K562 (cell line): ENCODE data around the gene LBR. TPM values are rescaled to one million over a fixed set of nuclear protein-coding genes. Genes with fewer than 3 reads are reported as not detected.

Source experiments
- BRF1 ChIP-seq: IDR thresholded peaks from 3 replicates; pipeline ENCODE4 v1.6.1; 2011; ENCODE audit warnings: borderline replicate concordance, mild to moderate bottlenecking; ENCODE audit not compliant: insufficient read length; ENCODE audit errors: extremely low read depth
- CC2D1A ChIP-seq: fragments of 450-650 bp; IDR thresholded peaks from 2 replicates; pipeline ENCODE4 v1.6.1; 2017; ENCODE audit warnings: mild to moderate bottlenecking
- CHD2 ChIP-seq: IDR thresholded peaks from 2 replicates; pipeline ENCODE4 v1.6.1; 2011; ENCODE audit warnings: low read depth, low read length
- ESRRB ChIP-seq: fragments of 250-450 bp; sonication (Bioruptor Pico); IDR thresholded peaks from 2 replicates; pipeline ENCODE4 v1.5.0; 2020; ENCODE audit warnings: mild to moderate bottlenecking, moderate library complexity, borderline replicate concordance
- NBN ChIP-seq: fragments of 450-650 bp; IDR thresholded peaks from 2 replicates; pipeline ENCODE4 v1.6.1; 2016; ENCODE audit warnings: low read depth, mild to moderate bottlenecking
- NCOA2 ChIP-seq, 2 experiments: fragments of 450-650 bp; IDR thresholded peaks; 2 replicates each; pipeline ENCODE4 v1.6.1; 2018; ENCODE audit warnings: mild to moderate bottlenecking in 2 of 2, moderate library complexity in 1 of 2; ENCODE audit not compliant: partially characterized antibody in 2 of 2
- PRPF4 ChIP-seq: fragments of 200-400 bp; formaldehyde crosslinking; IDR thresholded peaks from one replicate; pipeline ENCODE4 v1.6.1; 2017; ENCODE audit warnings: low read length, low read depth, mild to moderate bottlenecking; ENCODE audit not compliant: insufficient read depth, poor library complexity, severe bottlenecking
- PTRF ChIP-seq: fragments of 450-650 bp; IDR thresholded peaks from 2 replicates; pipeline ENCODE4 v1.6.1; 2016; ENCODE audit warnings: mild to moderate bottlenecking, missing genetic modification characterization, missing compliant biosample characterization
- RBM25 ChIP-seq: fragments of 200-400 bp; formaldehyde crosslinking; IDR thresholded peaks from 2 replicates; pipeline ENCODE4 v1.6.1; 2018; ENCODE audit warnings: low read length, low read depth, moderate library complexity; ENCODE audit not compliant: severe bottlenecking
- SIX5 ChIP-seq, 2 experiments: IDR thresholded peaks; 2 replicates each; pipeline ENCODE4 v1.6.1; 2011; ENCODE audit warnings: low read length in 2 of 2, borderline replicate concordance in 1 of 2, low read depth in 1 of 2, mild to moderate bottlenecking in 1 of 2, moderate library complexity in 1 of 2; ENCODE audit not compliant: insufficient read depth in 1 of 2
- TBP ChIP-seq: optimal IDR thresholded peaks from 2 replicates; pipeline ENCODE3; 2011; ENCODE audit warnings: low read depth, low read length, improper control_type of control experiment
- TFAM ChIP-seq: fragments of 250-450 bp; sonication (Bioruptor Pico); conservative IDR thresholded peaks from 2 replicates; pipeline ENCODE4 v1.5.0; 2021; ENCODE audit warnings: mild to moderate bottlenecking, moderate library complexity
- ZC3H8 ChIP-seq: fragments of 450-650 bp; IDR thresholded peaks from 2 replicates; pipeline ENCODE4 v1.6.1; 2017
- ZNF384 ChIP-seq: IDR thresholded peaks from 2 replicates; pipeline ENCODE4 v1.6.1; 2012; ENCODE audit warnings: low read depth, low read length, improper control_type of control experiment
- polyA plus RNA-seq, 8 experiments: library from polyadenylated mRNA; depleted of rRNA in 4 of 8; stranded (reverse) in 5 of 8; unstranded in 3 of 8; fragments of >200 nt; fragmentation: Nextera tagmentation in 2 of 8; fragmentation: Illumina TruSeq in 1 of 8; extraction: Ambion mirVana in 2 of 8; extraction: Trizol in 1 of 8; gene quantifications; 2 replicates each; pipeline versions ENCODE4 v1.2.1 to v1.2.3, GENCODE V29; 2011 to 2014; ENCODE audit warnings: inconsistent platforms in 1 of 8, missing spikeins in 1 of 8
- total RNA-seq, 7 experiments: library from RNA; depleted of rRNA in 6 of 7; stranded (reverse); fragments of >200 nt in 6 of 7; fragmentation: Illumina TruSeq in 2 of 7; extraction: Trizol in 2 of 7; gene quantifications; 2 replicates each; pipeline versions ENCODE4 v1.2.1 to v1.2.3, GENCODE V29; 2011 to 2021; ENCODE audit warnings: low replicate concordance in 1 of 7
- TF ChIP-seq, protein P1 (sequence below): sonication (generic); formaldehyde crosslinking; IDR thresholded peaks from 2 replicates; pipeline ENCODE4 v1.8.1; 2023; ENCODE audit warnings: mild to moderate bottlenecking, missing genetic modification reagents
- TF ChIP-seq, protein P2 (sequence below): IDR thresholded peaks from 2 replicates; pipeline ENCODE4 v1.6.1; 2014; ENCODE audit warnings: antibody characterized with exemption
- TF ChIP-seq, protein P3 (sequence below): sonication (generic); formaldehyde crosslinking; IDR thresholded peaks from 2 replicates; pipeline ENCODE4 v1.9.0; 2022; ENCODE audit warnings: mild to moderate bottlenecking, missing genetic modification reagents

Gene LBR
- total and polyA plus RNA-seq, 9 of the 15 experiments (the other 6 are each of a cell fraction or from before 2014, with no cell fraction given) = 102 to 229 (median 197) TPM

DNA sequence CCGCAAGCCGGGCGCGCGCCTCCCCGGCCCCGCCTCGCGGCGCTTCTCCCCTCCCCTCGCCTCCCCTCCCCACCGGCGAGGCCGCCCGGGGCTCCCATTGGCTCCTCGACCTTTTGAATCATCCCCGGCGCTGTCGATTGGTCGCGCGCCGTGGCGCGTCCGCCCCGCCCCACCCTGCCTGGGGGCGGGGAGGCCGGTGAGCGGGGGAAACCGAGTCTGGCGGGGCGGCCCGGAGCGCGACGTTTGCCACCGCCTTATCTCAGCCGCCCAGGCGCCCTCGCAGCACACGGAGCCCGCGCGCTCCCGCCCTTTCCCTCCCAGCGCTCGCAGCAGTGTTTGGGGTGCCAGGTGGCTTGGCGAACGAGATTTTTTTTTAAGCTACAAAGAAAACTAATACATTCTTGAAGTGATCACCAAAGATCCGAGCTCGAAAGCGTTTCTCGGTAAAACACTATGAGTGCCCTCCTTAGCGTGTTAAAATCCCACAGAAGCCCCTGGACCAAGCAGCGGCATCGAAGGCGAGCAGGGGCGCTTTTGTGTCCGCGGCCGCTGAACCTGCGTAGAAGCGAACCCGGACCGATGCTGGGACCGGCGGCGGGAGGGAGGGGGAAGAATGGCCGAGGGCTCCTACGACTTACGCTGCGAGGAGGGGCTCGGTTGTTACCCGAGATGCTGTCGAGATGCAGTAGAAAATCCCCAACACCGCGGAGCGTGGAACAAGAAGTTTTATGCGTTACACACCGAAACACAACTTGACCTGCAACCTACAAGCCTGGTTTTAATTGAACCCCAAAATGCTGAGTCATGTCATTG is 436 bp upstream of the LBR start (continued):
- TF ChIP-seq, protein P1, sequence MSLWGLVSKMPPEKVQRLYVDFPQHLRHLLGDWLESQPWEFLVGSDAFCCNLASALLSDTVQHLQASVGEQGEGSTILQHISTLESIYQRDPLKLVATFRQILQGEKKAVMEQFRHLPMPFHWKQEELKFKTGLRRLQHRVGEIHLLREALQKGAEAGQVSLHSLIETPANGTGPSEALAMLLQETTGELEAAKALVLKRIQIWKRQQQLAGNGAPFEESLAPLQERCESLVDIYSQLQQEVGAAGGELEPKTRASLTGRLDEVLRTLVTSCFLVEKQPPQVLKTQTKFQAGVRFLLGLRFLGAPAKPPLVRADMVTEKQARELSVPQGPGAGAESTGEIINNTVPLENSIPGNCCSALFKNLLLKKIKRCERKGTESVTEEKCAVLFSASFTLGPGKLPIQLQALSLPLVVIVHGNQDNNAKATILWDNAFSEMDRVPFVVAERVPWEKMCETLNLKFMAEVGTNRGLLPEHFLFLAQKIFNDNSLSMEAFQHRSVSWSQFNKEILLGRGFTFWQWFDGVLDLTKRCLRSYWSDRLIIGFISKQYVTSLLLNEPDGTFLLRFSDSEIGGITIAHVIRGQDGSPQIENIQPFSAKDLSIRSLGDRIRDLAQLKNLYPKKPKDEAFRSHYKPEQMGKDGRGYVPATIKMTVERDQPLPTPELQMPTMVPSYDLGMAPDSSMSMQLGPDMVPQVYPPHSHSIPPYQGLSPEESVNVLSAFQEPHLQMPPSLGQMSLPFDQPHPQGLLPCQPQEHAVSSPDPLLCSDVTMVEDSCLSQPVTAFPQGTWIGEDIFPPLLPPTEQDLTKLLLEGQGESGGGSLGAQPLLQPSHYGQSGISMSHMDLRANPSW = no peak
- TF ChIP-seq SIX5 (IDR thresholded peaks at IDR 0.05; ENCODE audit: borderline replicate concordance in 1 of 2, insufficient read depth in 1 of 2, low read depth in 1 of 2, low read length in 2 of 2) (no peak), RBM25 (peak; percentile 100), PTRF (no peak), NBN (peak; percentile 83), CC2D1A (no peak), TBP (peak; percentile 14), PRPF4 (no peak), NCOA2 (IDR thresholded peaks at IDR 0.05; ENCODE audit: partially characterized antibody in 2 of 2) (peak in 1 of 2 experiments; percentile 21), BRF1 (no peak), ESRRB (CRISPR knock-in tag) (0 out of 2 replicates have a peak, but pooled peaks have one; percentile 40), ZC3H8 (no peak), CHD2 (peak; percentile 70), TFAM (CRISPR knock-in tag) (no peak), ZNF384 (peak; percentile 77)
- TF ChIP-seq, protein P2, sequence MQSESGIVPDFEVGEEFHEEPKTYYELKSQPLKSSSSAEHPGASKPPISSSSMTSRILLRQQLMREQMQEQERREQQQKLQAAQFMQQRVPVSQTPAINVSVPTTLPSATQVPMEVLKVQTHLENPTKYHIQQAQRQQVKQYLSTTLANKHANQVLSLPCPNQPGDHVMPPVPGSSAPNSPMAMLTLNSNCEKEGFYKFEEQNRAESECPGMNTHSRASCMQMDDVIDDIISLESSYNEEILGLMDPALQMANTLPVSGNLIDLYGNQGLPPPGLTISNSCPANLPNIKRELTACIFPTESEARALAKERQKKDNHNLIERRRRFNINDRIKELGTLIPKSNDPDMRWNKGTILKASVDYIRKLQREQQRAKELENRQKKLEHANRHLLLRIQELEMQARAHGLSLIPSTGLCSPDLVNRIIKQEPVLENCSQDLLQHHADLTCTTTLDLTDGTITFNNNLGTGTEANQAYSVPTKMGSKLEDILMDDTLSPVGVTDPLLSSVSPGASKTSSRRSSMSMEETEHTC = no peak
- TF ChIP-seq, protein P3, sequence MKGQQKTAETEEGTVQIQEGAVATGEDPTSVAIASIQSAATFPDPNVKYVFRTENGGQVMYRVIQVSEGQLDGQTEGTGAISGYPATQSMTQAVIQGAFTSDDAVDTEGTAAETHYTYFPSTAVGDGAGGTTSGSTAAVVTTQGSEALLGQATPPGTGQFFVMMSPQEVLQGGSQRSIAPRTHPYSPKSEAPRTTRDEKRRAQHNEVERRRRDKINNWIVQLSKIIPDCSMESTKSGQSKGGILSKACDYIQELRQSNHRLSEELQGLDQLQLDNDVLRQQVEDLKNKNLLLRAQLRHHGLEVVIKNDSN (CRISPR knock-in tag) = no peak
